Mucosa of descending colon (tissue), 3 donors: Measurements from ENCODE around the gene PAQR9. TPM values are rescaled to one million over a fixed set of nuclear protein-coding genes. Genes with fewer than 3 reads are reported as not detected.
"Not testable (repeated sequence)": the region's sequence is repeated elsewhere in the genome, so short reads cannot be mapped to it uniquely, and the experiment has no call there.

ENCODE experiments used
- ATAC-seq: fragments of 200-7000 bp; cut with Tn5 transposase; one replicate; pipeline ENCODE4 v1.9.1; 2020; ENCODE audit warnings: mild to moderate bottlenecking, moderate library complexity
- DNase-seq, 3 donors: peaks; one replicate each; pipeline ENCODE4 v3.0.0-alpha.2; 2020
- H3K36me3 ChIP-seq: fragments of 200-600 bp; one replicate; pipeline ENCODE4 v1.8.0; 2021; ENCODE audit warnings: low read depth, mild to moderate bottlenecking
- H3K4me1 ChIP-seq: fragments of 200-600 bp; one replicate; pipeline ENCODE4 v1.8.0; 2021; ENCODE audit warnings: low read depth, mild to moderate bottlenecking
- H3K4me3 ChIP-seq: fragments of 200-600 bp; one replicate; pipeline ENCODE4 v1.8.0; 2021; ENCODE audit warnings: mild to moderate bottlenecking
- H3K9me3 ChIP-seq: fragments of 200-600 bp; one replicate; pipeline ENCODE4 v1.8.0; 2021; ENCODE audit warnings: mild to moderate bottlenecking
- CTCF ChIP-seq: fragments of 200-600 bp; IDR thresholded peaks from one replicate; pipeline ENCODE4 v1.8.0; 2022; ENCODE audit warnings: antibody characterized with exemption, mild to moderate bottlenecking
- intact Hi-C, 2 donors: fragments of 100-400 bp; cut with DNase I in 1 of 2; cut with micrococcal nuclease in 1 of 2; formaldehyde crosslinking; loops; one replicate each; pipeline versions ENCODE4 v1.11.0 to v1.11.1; 2022; cut with DNase I, micrococcal nuclease
- total RNA-seq, 3 donors: library from RNA; stranded (reverse); fragmentation: NEBNext Ultra II Directional in 2 of 3; extraction: Animal tissue kit (Norgen Biotek cat#: 25700) in 2 of 3; gene quantifications; one replicate each; pipeline versions ENCODE4 v1.2.1 to v1.2.4, GENCODE V29; 2021 to 2023
- donor health status: DM: no; HTN: no; CAD: no; lungs with moderate emphysema.
- donor health status: DM: no; HTN: no; CAD: no.
- donor health status: DM: no; HTN: yes; CAD: no.

PAQR9 gene
- total RNA-seq, 3 donors from 2014 or later, result not detected

GRCh38 chr3:142998439-142998838 lies 35.0 kb upstream of the PAQR9 start:
- Histone ChIP-seq H3K36me3 (no peaks in the 10 kb centered on the region), H3K4me3 (no peak overlapping the region), H3K9me3 (no peaks in the 10 kb centered on the region), H3K4me1 (peaks cover 13% of the 10 kb centered on the region)
- intact Hi-C loops, result loop anchor here (10.0 kb wide), 1 partner anchor 414 kb away; no protein-coding TSS in a partner anchor
- ATAC-seq (no peak), DNase-seq (no peak)
- no peak for TF ChIP-seq CTCF

GRCh38 chr3:142997330-142997729 lies 33.9 kb upstream of the PAQR9 start:
- H3K9me3 ChIP-seq, result no peaks in the 10 kb centered on the region
- no peak for ATAC-seq
- intact Hi-C loops, result loop anchor here (10.0 kb wide), 1 partner anchor 413 kb away; no protein-coding TSS in a partner anchor
- TF ChIP-seq CTCF, result no peak
- no peaks in the 10 kb centered on the region for H3K36me3 ChIP-seq
- H3K4me1 ChIP-seq, result peaks cover 6% of the 10 kb centered on the region
- no peak for DNase-seq
- no peak overlapping the region for H3K4me3 ChIP-seq

GRCh38 chr3:142993958-142994442 lies 30.5 kb upstream of the PAQR9 start:
- TF ChIP-seq CTCF, result peak; percentile 19
- Histone ChIP-seq H3K9me3 (no peaks in the 10 kb centered on the region), H3K4me1 (no peaks in the 10 kb centered on the region), H3K4me3 (no peak overlapping the region), H3K36me3 (no peaks in the 10 kb centered on the region)
- DNase-seq (peak in 2 of 3 donors; percentile 50 to 69), ATAC-seq (peak; percentile 58)
- intact Hi-C loops, result loop anchor here (10.0 kb wide), 1 partner anchor 409 kb away; no protein-coding TSS in a partner anchor

GRCh38 chr3:142992323-142992722 lies 28.8 kb upstream of the PAQR9 start:
- Histone ChIP-seq H3K9me3 (no peaks in the 10 kb centered on the region), H3K36me3 (no peaks in the 10 kb centered on the region), H3K4me1 (no peaks in the 10 kb centered on the region), H3K4me3 (no peak overlapping the region)
- no peak for ATAC-seq
- intact Hi-C loops, result loop anchor here (10.0 kb wide), 1 partner anchor 408 kb away; no protein-coding TSS in a partner anchor
- no peak for DNase-seq
- TF ChIP-seq CTCF, result no peak

- Histone ChIP-seq H3K9me3 (no peaks in the 10 kb centered on the region), H3K36me3 (no peaks in the 10 kb centered on the region), H3K4me3 (no peak overlapping the region), H3K4me1 (no peaks in the 10 kb centered on the region)
- DNase-seq (no peak), ATAC-seq (no peak)
- no peak for TF ChIP-seq CTCF
- intact Hi-C loops, result loop anchor here (10.0 kb wide), 1 partner anchor 406 kb away; no protein-coding TSS in a partner anchor
Observed at GRCh38 chr3:142990721-142991120, 27.2 kb upstream of the PAQR9 start.

- H3K4me3 ChIP-seq, DNase-seq, H3K4me1 ChIP-seq, ATAC-seq, H3K9me3 ChIP-seq, intact Hi-C loops, H3K36me3 ChIP-seq: not testable (repeated sequence)
Observed at GRCh38 chr3:142988826-142989225, 25.4 kb upstream of the PAQR9 start.

- H3K36me3 ChIP-seq, H3K4me1 ChIP-seq, H3K9me3 ChIP-seq, ATAC-seq, DNase-seq, intact Hi-C loops, H3K4me3 ChIP-seq: not testable (repeated sequence)
Observed at GRCh38 chr3:142988221-142988620, 24.7 kb upstream of the PAQR9 start.
